GM12874 (cell line): Measurements from ENCODE around the gene TFDP1.

Experiments
- TF ChIP-seq, protein P1 (sequence below): IDR thresholded peaks from 2 replicates; pipeline ENCODE4 v1.5.1; 2011; ENCODE audit warnings: low read depth, mild to moderate bottlenecking, control low read depth, low read length, moderate library complexity; ENCODE audit not compliant: insufficient read depth

Gene TFDP1

DNA sequence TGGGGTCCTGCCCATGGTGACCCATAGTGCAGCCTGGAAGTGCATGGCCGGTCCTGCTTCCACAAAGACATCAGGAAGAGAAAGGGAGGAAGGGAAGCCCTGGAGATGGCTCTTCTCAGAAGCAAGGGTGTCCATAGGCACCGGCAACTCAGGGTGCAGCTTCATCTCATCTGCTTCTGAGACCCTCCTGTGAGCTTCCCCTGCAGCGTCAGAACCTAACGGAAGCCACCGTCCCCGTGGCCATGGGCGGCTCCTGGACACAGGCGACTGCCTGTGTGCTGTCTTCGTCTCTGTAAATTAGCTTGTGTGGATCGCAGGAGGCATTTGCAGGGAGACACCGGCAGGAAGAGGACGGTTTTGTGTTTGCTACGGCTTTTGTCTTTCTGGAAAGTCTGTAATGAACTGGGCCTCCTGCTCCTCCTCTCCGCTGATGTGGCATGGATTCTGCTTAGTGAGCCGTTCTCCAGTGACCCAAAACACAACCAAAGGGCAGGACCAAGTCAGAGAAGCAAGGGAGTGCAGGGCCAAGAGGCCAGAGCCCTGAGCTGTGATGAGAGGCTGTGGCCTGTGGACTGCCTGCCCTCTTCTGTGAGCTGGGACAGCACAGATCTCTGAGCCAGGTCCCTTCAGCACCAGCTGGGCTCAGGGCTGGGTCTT lies 70.9 kb downstream of the TFDP1 start:
- TF ChIP-seq, protein P1, sequence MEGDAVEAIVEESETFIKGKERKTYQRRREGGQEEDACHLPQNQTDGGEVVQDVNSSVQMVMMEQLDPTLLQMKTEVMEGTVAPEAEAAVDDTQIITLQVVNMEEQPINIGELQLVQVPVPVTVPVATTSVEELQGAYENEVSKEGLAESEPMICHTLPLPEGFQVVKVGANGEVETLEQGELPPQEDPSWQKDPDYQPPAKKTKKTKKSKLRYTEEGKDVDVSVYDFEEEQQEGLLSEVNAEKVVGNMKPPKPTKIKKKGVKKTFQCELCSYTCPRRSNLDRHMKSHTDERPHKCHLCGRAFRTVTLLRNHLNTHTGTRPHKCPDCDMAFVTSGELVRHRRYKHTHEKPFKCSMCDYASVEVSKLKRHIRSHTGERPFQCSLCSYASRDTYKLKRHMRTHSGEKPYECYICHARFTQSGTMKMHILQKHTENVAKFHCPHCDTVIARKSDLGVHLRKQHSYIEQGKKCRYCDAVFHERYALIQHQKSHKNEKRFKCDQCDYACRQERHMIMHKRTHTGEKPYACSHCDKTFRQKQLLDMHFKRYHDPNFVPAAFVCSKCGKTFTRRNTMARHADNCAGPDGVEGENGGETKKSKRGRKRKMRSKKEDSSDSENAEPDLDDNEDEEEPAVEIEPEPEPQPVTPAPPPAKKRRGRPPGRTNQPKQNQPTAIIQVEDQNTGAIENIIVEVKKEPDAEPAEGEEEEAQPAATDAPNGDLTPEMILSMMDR = no peak

- TF ChIP-seq, protein P1 = no peak
Observed at GRCh38 chr13:113656003-113656588, 71.5 kb downstream of the TFDP1 start.

- TF ChIP-seq, protein P1 = no peak
Observed at GRCh38 chr13:113656831-113657671, 72.5 kb downstream of the TFDP1 start.

GRCh38 chr13:113657851-113658741 lies 73.5 kb downstream of the TFDP1 start, which contains the start of gene ATP4B:
ATP4B (minus strand) TSS chr13:113658198; CDS start chr13:113658144, 54 bp downstream.
- TF ChIP-seq, protein P1 = no peak

DNA sequence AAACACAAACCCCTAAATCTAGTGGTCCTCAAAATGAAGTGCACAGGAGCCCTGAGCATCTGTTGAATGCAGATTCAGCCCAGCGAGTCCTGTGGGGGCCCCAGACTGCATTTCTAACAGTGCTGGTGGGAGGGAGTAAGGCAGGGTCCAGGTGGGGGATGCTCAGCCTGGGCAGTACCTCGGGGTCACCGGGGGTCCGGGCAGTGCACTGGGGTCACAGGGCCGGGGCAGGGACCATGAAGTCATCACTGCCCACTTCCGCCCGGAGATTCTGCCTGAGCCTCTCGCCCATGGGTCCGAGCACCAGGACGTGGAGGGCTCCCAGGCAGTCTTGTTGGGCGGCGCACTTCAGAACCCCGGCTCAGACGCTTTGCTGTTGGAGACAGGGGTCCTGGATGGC lies 74.3 kb downstream of the TFDP1 start:
- TF ChIP-seq, protein P1 = no peak

DNA sequence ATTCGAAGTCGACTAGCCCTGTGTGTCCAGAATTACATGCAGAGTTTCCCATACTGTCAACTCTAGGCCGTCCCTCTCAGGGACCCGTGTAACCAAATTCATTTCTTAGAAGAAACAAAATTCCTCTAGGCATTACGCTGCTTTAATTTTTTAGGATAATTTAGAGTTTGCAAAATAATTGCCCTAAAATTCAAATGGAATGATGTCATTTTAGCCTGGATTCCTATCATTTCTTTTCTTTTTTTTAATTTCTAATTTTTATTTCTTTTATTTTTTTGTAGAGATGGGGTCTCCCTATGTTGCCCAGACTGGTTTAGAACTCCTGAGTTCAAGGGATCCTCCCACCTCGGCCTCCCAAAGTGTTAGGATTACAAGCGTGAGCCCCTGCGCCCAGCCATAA lies 74.8 kb downstream of the TFDP1 start:
- TF ChIP-seq, protein P1 = no peak
